ENCODE measurements around the gene FCHSD2. TPM values are rescaled to one million over a fixed set of nuclear protein-coding genes. Genes with fewer than 3 reads are reported as not detected.

FCHSD2 gene
- total RNA-seq, 4 donors from 2014 or later = 6.7 to 14.7 (median 8.5) TPM

- DNase-seq (ENCODE audit: low spot score in 2 of 2) = no peak
- intact Hi-C loops (cut with DNase I; ENCODE audit: low total_unique reads) = no loop called here
- no peak for TF ChIP-seq CTCF (IDR thresholded peaks at IDR 0.05)
- TF ChIP-seq POLR2A (IDR thresholded peaks at IDR 0.05) = no peak
- 0 to 62% methylated on average over 1 of the region's 1 CpG for WGBS, 2 donors
- no peak overlapping the region for H3K4me3 ChIP-seq (ENCODE audit: low read depth, poor library complexity, severe bottlenecking)
These were observed 152.4 kb downstream of the FCHSD2 start for GRCh38 chr11:72989727-72990126.

- intact Hi-C loops (cut with DNase I; ENCODE audit: low total_unique reads) = no loop called here
- WGBS, 2 donors = 85 to 88% methylated on average over 3 of the region's 3 CpGs
- no peak overlapping the region for H3K4me3 ChIP-seq (ENCODE audit: low read depth, poor library complexity, severe bottlenecking)
These were observed 153.3 kb downstream of the FCHSD2 start for GRCh38 chr11:72988821-72989220.

GRCh38 chr11:72985645-72986044 lies 156.5 kb downstream of the FCHSD2 start:
- DNase-seq (ENCODE audit: low spot score in 2 of 2) = no peak
- intact Hi-C loops (cut with DNase I; ENCODE audit: low total_unique reads) = no loop called here
- TF ChIP-seq CTCF (IDR thresholded peaks at IDR 0.05) (no peak), POLR2A (IDR thresholded peaks at IDR 0.05) (no peak)
- no peak overlapping the region for H3K4me3 ChIP-seq (ENCODE audit: low read depth, poor library complexity, severe bottlenecking)

More at GRCh38 chr11:72988821-72989220, 153.3 kb downstream of the FCHSD2 start:
- TF ChIP-seq CTCF (IDR thresholded peaks at IDR 0.05) = no peak
- TF ChIP-seq POLR2A (IDR thresholded peaks at IDR 0.05) = no peak
- DNase-seq (ENCODE audit: low spot score in 2 of 2) = no peak

- no peak for DNase-seq (ENCODE audit: low spot score in 2 of 2)
- intact Hi-C loops (cut with DNase I; ENCODE audit: low total_unique reads) = no loop called here
- WGBS, 2 donors = 78 to 86% methylated on average over 3 of the region's 3 CpGs
- TF ChIP-seq CTCF (IDR thresholded peaks at IDR 0.05) (no peak), POLR2A (IDR thresholded peaks at IDR 0.05) (no peak)
- H3K4me3 ChIP-seq (ENCODE audit: low read depth, poor library complexity, severe bottlenecking) = no peak overlapping the region
These were observed 157.6 kb downstream of the FCHSD2 start for GRCh38 chr11:72984453-72985077.

- H3K4me3 ChIP-seq (ENCODE audit: low read depth, poor library complexity, severe bottlenecking) = no peak overlapping the region
- intact Hi-C loops (cut with DNase I; ENCODE audit: low total_unique reads) = no loop called here
- 92 to 95% methylated on average over 2 of the region's 2 CpGs for WGBS, 2 donors
- TF ChIP-seq POLR2A (IDR thresholded peaks at IDR 0.05) (no peak), CTCF (IDR thresholded peaks at IDR 0.05) (no peak)
- DNase-seq (ENCODE audit: low spot score in 2 of 2) = no peak
These were observed 158.6 kb downstream of the FCHSD2 start for GRCh38 chr11:72983560-72983959.

Data from lower leg skin (tissue), 4 donors.